Keratinocyte (primary cell): Measurements from ENCODE around the gene HMGB2. TPM values are rescaled to one million over a fixed set of nuclear protein-coding genes. Genes with fewer than 3 reads are reported as not detected.

Experiments used
- DNase-seq: peaks from one replicate; pipeline ENCODE4 v3.0.0-alpha.2; 2011; ENCODE audit warnings: low read depth, missing footprints, low spot score
- FAIRE-seq: peaks from 2 replicates; lab custom pipeline; 2011; peaks lifted over from hg19 to GRCh38; lab: Jason Lieb, UNC
- H2AFZ ChIP-seq: 2 replicates; pipeline ENCODE4 v1.6.0; 2012; ENCODE audit warnings: low read length, control low read depth, inconsistent platforms; ENCODE audit not compliant: control insufficient read depth
- H3K27ac ChIP-seq: 2 replicates; pipeline ENCODE4 v1.5.1; 2011; ENCODE audit warnings: low read length; ENCODE audit not compliant: control insufficient read depth, insufficient read depth
- H3K27me3 ChIP-seq: 3 replicates; pipeline ENCODE4 v1.6.0; 2011; ENCODE audit warnings: low read length; ENCODE audit not compliant: control insufficient read depth, insufficient read depth; ENCODE audit errors: extremely low read depth
- H3K36me3 ChIP-seq, 2 experiments: 2 replicates in 1 of 2; 3 replicates in 1 of 2; pipeline ENCODE4 v1.5.1; 2011; ENCODE audit warnings: low read length in 2 of 2, mild to moderate bottlenecking in 1 of 2; ENCODE audit not compliant: control insufficient read depth in 2 of 2, insufficient read depth in 2 of 2; ENCODE audit errors: extremely low read depth in 1 of 2
- H3K4me1 ChIP-seq: 3 replicates; pipeline ENCODE4 v1.5.1; 2011; ENCODE audit warnings: low read length; ENCODE audit not compliant: control insufficient read depth, insufficient read depth; ENCODE audit errors: extremely low read depth
- H3K4me2 ChIP-seq: 3 replicates; pipeline ENCODE4 v1.6.0; 2011; ENCODE audit warnings: low read depth, low read length; ENCODE audit not compliant: control insufficient read depth, insufficient read depth; ENCODE audit errors: extremely low read depth
- H3K4me3 ChIP-seq, 3 experiments: fragments of 200-600 bp in 1 of 3; sonication (generic) in 1 of 3; 2 replicates in 2 of 3; 3 replicates in 1 of 3; pipeline ENCODE4 v1.5.1; 2011 to 2016; ENCODE audit warnings: low read length in 3 of 3, mild to moderate bottlenecking in 3 of 3, control low read depth in 2 of 3, inconsistent platforms in 1 of 3, low read depth in 1 of 3, mixed read lengths in 1 of 3, mixed run types in 1 of 3, moderate library complexity in 1 of 3; ENCODE audit not compliant: control insufficient read depth in 2 of 3, insufficient read depth in 2 of 3; ENCODE audit errors: extremely low read depth in 1 of 3
- H3K79me2 ChIP-seq: 2 replicates; pipeline ENCODE4 v1.6.0; 2012; ENCODE audit warnings: low read length; ENCODE audit not compliant: control insufficient read depth, insufficient read depth
- H3K9ac ChIP-seq: 3 replicates; pipeline ENCODE4 v1.6.0; 2011; ENCODE audit warnings: low read length; ENCODE audit not compliant: control insufficient read depth, insufficient read depth; ENCODE audit errors: extremely low read depth
- H3K9me1 ChIP-seq: 3 replicates; pipeline ENCODE4 v1.6.0; 2011; ENCODE audit warnings: low read length; ENCODE audit not compliant: control insufficient read depth, insufficient read depth; ENCODE audit errors: extremely low read depth
- H3K9me3 ChIP-seq: 2 replicates; pipeline ENCODE4 v1.5.1; 2012; ENCODE audit warnings: low read depth, low read length; ENCODE audit not compliant: control insufficient read depth
- H4K20me1 ChIP-seq: 3 replicates; pipeline ENCODE4 v1.6.0; 2011; ENCODE audit warnings: low read length; ENCODE audit not compliant: control insufficient read depth, insufficient read depth; ENCODE audit errors: extremely low read depth
- CTCF ChIP-seq, 3 experiments: IDR thresholded peaks in 1 of 3; conservative IDR thresholded peaks in 1 of 3; optimal IDR thresholded peaks in 1 of 3; 2 replicates in 2 of 3; 3 replicates in 1 of 3; pipeline versions ENCODE3 to v1.5.1; 2011; ENCODE audit warnings: low read length in 3 of 3, mild to moderate bottlenecking in 3 of 3, moderate library complexity in 2 of 3, control low read depth in 1 of 3, inconsistent platforms in 1 of 3; ENCODE audit not compliant: insufficient read depth in 2 of 3; ENCODE audit errors: extremely low read depth in 1 of 3
- EZH2 ChIP-seq: IDR thresholded peaks from one replicate; pipeline ENCODE4 v1.6.1; 2012; ENCODE audit warnings: inconsistent platforms, mild to moderate bottlenecking, low read length, moderate library complexity
- dilution Hi-C: fragments of 300-500 bp; cut with MboI; formaldehyde crosslinking; loops from one replicate; pipeline ENCODE4 v1.7.0; 2020; ENCODE audit warnings: low sequenced_read_pairs; ENCODE audit not compliant: extremely low pct_ligation_motif_present
- polyA plus RNA-seq, 5 experiments: library from polyadenylated mRNA; depleted of rRNA in 3 of 5; stranded (reverse) in 3 of 5; stranded (forward) in 1 of 5; unstranded in 1 of 5; fragments of >200 nt; gene quantifications; 1 replicate in 1 of 5; 2 replicates in 3 of 5; 3 replicates in 1 of 5; pipeline versions ENCODE4 v1.2.1 to v1.2.3, GENCODE V29; 2011 to 2012; ENCODE audit warnings: missing spikeins in 2 of 5, low read depth in 1 of 5, low replicate concordance in 1 of 5

HMGB2 gene
- polyA plus RNA-seq, 1 donor (not counting 4 experiments of a cell fraction or from before 2014, with no cell fraction given) = 55.9 TPM

- H3K27me3 ChIP-seq = no peaks in the 10 kb centered on the region
- no peaks in the 10 kb centered on the region for H3K36me3 ChIP-seq
- no peak overlapping the region for H3K9ac ChIP-seq
- H3K27ac ChIP-seq = no peak overlapping the region
- no peak for FAIRE-seq
- no peaks in the 10 kb centered on the region for H3K9me1 ChIP-seq
- no peaks in the 10 kb centered on the region for H3K79me2 ChIP-seq
- H3K4me1 ChIP-seq = no peaks in the 10 kb centered on the region
- no peak overlapping the region for H3K4me3 ChIP-seq
- dilution Hi-C loops = no loop called here
- H4K20me1 ChIP-seq = no peaks in the 10 kb centered on the region
- no peaks in the 10 kb centered on the region for H3K9me3 ChIP-seq
- TF ChIP-seq CTCF (optimal IDR thresholded peaks at IDR 0.05 in 1 of 3, IDR thresholded peaks at IDR 0.05 in 1 of 3, conservative IDR thresholded peaks at IDR 0.05 in 1 of 3; ENCODE audit: extremely low read depth in 1 of 3, insufficient read depth in 2 of 3, low read length in 3 of 3) (no peak), EZH2 (no peak)
- DNase-seq = no peak
- no peak overlapping the region for H3K4me2 ChIP-seq
- H2AFZ ChIP-seq = no peak overlapping the region
Observed at GRCh38 chr4:173293663-173294062, 40.5 kb downstream of the HMGB2 start.

GRCh38 chr4:173291899-173292298 is 42.3 kb downstream of the HMGB2 start:
- no peak overlapping the region for H3K4me2 ChIP-seq
- no peak overlapping the region for H3K4me3 ChIP-seq
- H3K9ac ChIP-seq = no peak overlapping the region
- no peaks in the 10 kb centered on the region for H3K36me3 ChIP-seq
- no peaks in the 10 kb centered on the region for H3K27me3 ChIP-seq
- no peaks in the 10 kb centered on the region for H3K4me1 ChIP-seq
- no peaks in the 10 kb centered on the region for H4K20me1 ChIP-seq
- DNase-seq (no peak), FAIRE-seq (no peak)
- peaks cover 5% of the 10 kb centered on the region for H3K9me3 ChIP-seq
- TF ChIP-seq EZH2 (no peak), CTCF (optimal IDR thresholded peaks at IDR 0.05 in 1 of 3, IDR thresholded peaks at IDR 0.05 in 1 of 3, conservative IDR thresholded peaks at IDR 0.05 in 1 of 3; ENCODE audit: extremely low read depth in 1 of 3, insufficient read depth in 2 of 3, low read length in 3 of 3) (no peak)
- no peak overlapping the region for H2AFZ ChIP-seq
- H3K27ac ChIP-seq = no peak overlapping the region
- H3K9me1 ChIP-seq = no peaks in the 10 kb centered on the region
- H3K79me2 ChIP-seq = no peaks in the 10 kb centered on the region
- dilution Hi-C loops = no loop called here
